Measurements from ENCODE around the gene DAPK1.

GRCh38 chr9:87620731-87621322, 123.2 kb downstream of the DAPK1 start:
- TF ChIP-seq CTCF (IDR thresholded peaks at IDR 0.05): no peak
- no peak for TF ChIP-seq POLR2A (IDR thresholded peaks at IDR 0.05)

All from vagina (tissue), 2 donors.